Measurements from ENCODE around the gene MAST3. TPM values are rescaled to one million over a fixed set of nuclear protein-coding genes. Genes with fewer than 3 reads are reported as not detected.

MAST3 gene
- total RNA-seq, 1 donor from 2014 or later, result 16.6 TPM

GRCh38 chr19:18155095-18156087 lies 57.8 kb downstream of the MAST3 start:
- H3K4me1 Mint-ChIP-seq (ENCODE audit: low read depth, unreplicated experiment), result peaks cover 13% of the 10 kb centered on the region
- H3K4me3 Mint-ChIP-seq (ENCODE audit: unreplicated experiment), result no peak overlapping the region
- peaks cover 4% of the 10 kb centered on the region for H3K9me3 Mint-ChIP-seq (ENCODE audit: unreplicated experiment)
- no peak for DNase-seq
- H3K27ac Mint-ChIP-seq (ENCODE audit: unreplicated experiment), result no peak overlapping the region
- no peaks in the 10 kb centered on the region for H3K36me3 Mint-ChIP-seq (ENCODE audit: unreplicated experiment)
- H3K27me3 Mint-ChIP-seq (ENCODE audit: unreplicated experiment), result peaks cover 4% of the 10 kb centered on the region
- no peak for TF ChIP-seq CTCF (IDR thresholded peaks at IDR 0.05; ENCODE audit: partially characterized antibody, unreplicated experiment)

GRCh38 chr19:18156268-18156667 lies 58.7 kb downstream of the MAST3 start:
- TF ChIP-seq CTCF (IDR thresholded peaks at IDR 0.05; ENCODE audit: partially characterized antibody, unreplicated experiment), result no peak
- Mint-ChIP-seq H3K27ac (ENCODE audit: unreplicated experiment) (no peak overlapping the region), H3K4me1 (ENCODE audit: low read depth, unreplicated experiment) (peaks cover 13% of the 10 kb centered on the region), H3K4me3 (ENCODE audit: unreplicated experiment) (no peak overlapping the region), H3K9me3 (ENCODE audit: unreplicated experiment) (peaks cover 4% of the 10 kb centered on the region), H3K36me3 (ENCODE audit: unreplicated experiment) (no peaks in the 10 kb centered on the region), H3K27me3 (ENCODE audit: unreplicated experiment) (peaks cover 4% of the 10 kb centered on the region)
- no peak for DNase-seq

GRCh38 chr19:18156841-18157464 lies 59.4 kb downstream of the MAST3 start:
- Mint-ChIP-seq H3K4me3 (ENCODE audit: unreplicated experiment) (no peak overlapping the region), H3K36me3 (ENCODE audit: unreplicated experiment) (no peaks in the 10 kb centered on the region), H3K27ac (ENCODE audit: unreplicated experiment) (no peak overlapping the region), H3K9me3 (ENCODE audit: unreplicated experiment) (peaks cover 4% of the 10 kb centered on the region), H3K4me1 (ENCODE audit: low read depth, unreplicated experiment) (peaks cover 17% of the 10 kb centered on the region), H3K27me3 (ENCODE audit: unreplicated experiment) (peaks cover 4% of the 10 kb centered on the region)
- DNase-seq, result no peak
- no peak for TF ChIP-seq CTCF (IDR thresholded peaks at IDR 0.05; ENCODE audit: partially characterized antibody, unreplicated experiment)

DNA sequence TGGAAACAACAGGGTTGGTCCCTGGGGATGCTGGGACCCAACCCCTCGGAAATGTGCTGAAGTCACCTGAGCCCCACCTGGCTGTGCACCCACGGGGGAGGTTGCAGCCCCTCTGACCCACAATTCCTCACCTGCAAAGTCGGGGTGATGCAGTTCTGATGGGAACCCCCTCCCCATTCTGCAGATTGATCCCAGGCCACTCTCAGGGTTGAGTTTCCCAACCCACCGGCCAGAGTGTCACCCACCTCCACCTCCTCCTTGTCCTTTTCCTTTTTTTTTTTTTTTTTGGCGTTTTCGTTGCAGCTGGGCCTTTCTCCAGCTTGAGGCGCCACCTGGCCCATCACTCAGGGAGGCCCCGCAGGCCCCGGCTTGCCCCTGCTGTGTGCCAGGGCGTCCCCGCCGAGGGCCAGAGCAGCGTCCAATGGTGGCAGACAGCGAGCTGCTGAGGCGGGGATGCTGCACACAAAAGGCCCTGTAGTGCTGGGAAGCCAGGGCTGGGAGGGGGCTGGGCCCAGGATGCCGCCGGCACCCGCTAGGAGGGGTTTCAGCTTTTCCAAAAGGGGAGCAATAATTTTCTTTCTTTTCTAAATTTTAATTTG lies 60.0 kb downstream of the MAST3 start:
- Mint-ChIP-seq H3K27me3 (ENCODE audit: unreplicated experiment) (peaks cover 3% of the 10 kb centered on the region), H3K36me3 (ENCODE audit: unreplicated experiment) (no peaks in the 10 kb centered on the region), H3K9me3 (ENCODE audit: unreplicated experiment) (peaks cover 2% of the 10 kb centered on the region), H3K4me1 (ENCODE audit: low read depth, unreplicated experiment) (peaks cover 15% of the 10 kb centered on the region), H3K27ac (ENCODE audit: unreplicated experiment) (no peak overlapping the region), H3K4me3 (ENCODE audit: unreplicated experiment) (no peak overlapping the region)
- TF ChIP-seq CTCF (IDR thresholded peaks at IDR 0.05; ENCODE audit: partially characterized antibody, unreplicated experiment), result no peak
- peak; percentile 56 for DNase-seq

Measured in glutamatergic neuron (in vitro differentiated cells).